Endothelial cell of umbilical vein (primary cell): ENCODE results near the gene SRRD. TPM values are rescaled to one million over a fixed set of nuclear protein-coding genes. Genes with fewer than 3 reads are reported as not detected.

Experiments
- BruUV-seq: library from RNA; stranded (reverse); fragments of 400-500 nt; replicated peaks from 2 replicates; lab custom pipeline; 2021; lab: Mats Ljungman, UMichigan
- CTCF ChIA-PET: fragments of 300-600, 350-600 bp; sonication (Branson Sonifier 250); formaldehyde crosslinking; loops from one replicate; lab custom pipeline; 2021; ENCODE audit warnings: antibody characterized with exemption, inconsistent platforms; lab: Charles Lee
- POLR2A ChIA-PET: fragments of 300-600, 350-600 bp; sonication (Branson Sonifier 250); formaldehyde crosslinking; loops from one replicate; lab custom pipeline; 2021; ENCODE audit warnings: antibody characterized with exemption, inconsistent platforms; lab: Charles Lee
- DNase-seq: peaks from one replicate; pipeline ENCODE4 v3.0.0-alpha.2; 2011; ENCODE audit warnings: low read depth, low spot score
- FAIRE-seq: peaks from 2 replicates; lab custom pipeline; 2011; peaks lifted over from hg19 to GRCh38; lab: Jason Lieb, UNC
- H2AFZ ChIP-seq: 2 replicates; pipeline ENCODE4 v1.6.0; 2012; ENCODE audit warnings: low read depth, low read length, control low read depth, inconsistent platforms
- H3K27ac ChIP-seq: 2 replicates; pipeline ENCODE4 v1.5.1; 2011; ENCODE audit warnings: low read depth, mild to moderate bottlenecking, control low read depth, low read length, moderate library complexity; ENCODE audit not compliant: insufficient read depth
- H3K27me3 ChIP-seq, 2 experiments: 2 replicates each; pipeline versions ENCODE4 v1.6.0 to v1.6.1; 2011; ENCODE audit warnings: low read length in 2 of 2, mixed read lengths in 1 of 2; ENCODE audit not compliant: control insufficient read depth in 2 of 2, insufficient read depth in 2 of 2
- H3K36me3 ChIP-seq, 2 experiments: 2 replicates in 1 of 2; 3 replicates in 1 of 2; pipeline ENCODE4 v1.5.1; 2011; ENCODE audit warnings: low read length in 2 of 2, mild to moderate bottlenecking in 1 of 2, moderate library complexity in 1 of 2; ENCODE audit not compliant: control insufficient read depth in 2 of 2, insufficient read depth in 2 of 2; ENCODE audit errors: extremely low read depth in 1 of 2
- H3K4me1 ChIP-seq: 3 replicates; pipeline ENCODE4 v1.5.1; 2011; ENCODE audit warnings: mild to moderate bottlenecking, low read length; ENCODE audit not compliant: control insufficient read depth, insufficient read depth; ENCODE audit errors: extremely low read depth
- H3K4me2 ChIP-seq: 2 replicates; pipeline ENCODE4 v1.6.1; 2011; ENCODE audit warnings: low read length, control low read depth, mixed read lengths; ENCODE audit not compliant: insufficient read depth
- H3K4me3 ChIP-seq, 3 experiments: fragments of 200-600 bp in 1 of 3; sonication (generic), shearing (Covaris generic) in 1 of 3; replicated peaks in 1 of 3; 2 replicates each; pipeline ENCODE4 v1.5.1; 2011 to 2016; ENCODE audit warnings: control low read depth in 3 of 3, low read length in 3 of 3, mild to moderate bottlenecking in 2 of 3, inconsistent platforms in 1 of 3, low read depth in 1 of 3, moderate library complexity in 1 of 3; ENCODE audit not compliant: insufficient read depth in 1 of 3
- H3K79me2 ChIP-seq: 2 replicates; pipeline ENCODE4 v1.6.0; 2012; ENCODE audit warnings: low read length, inconsistent platforms; ENCODE audit not compliant: control insufficient read depth, insufficient read depth
- H3K9ac ChIP-seq: replicated peaks from 2 replicates; pipeline ENCODE3; 2011; ENCODE audit warnings: low read length, control low read depth; ENCODE audit not compliant: insufficient read depth; ENCODE audit errors: extremely low read depth
- H3K9me1 ChIP-seq: replicated peaks from 3 replicates; pipeline ENCODE4 v1.6.0; 2011; ENCODE audit warnings: mild to moderate bottlenecking, low read length; ENCODE audit not compliant: control insufficient read depth, insufficient read depth; ENCODE audit errors: extremely low read depth
- H3K9me3 ChIP-seq: replicated peaks from 2 replicates; pipeline ENCODE4 v1.5.1; 2012; ENCODE audit warnings: low read length, inconsistent platforms; ENCODE audit not compliant: control insufficient read depth, insufficient read depth
- H4K20me1 ChIP-seq: replicated peaks from 2 replicates; pipeline ENCODE3; 2011; ENCODE audit warnings: mild to moderate bottlenecking, low read length; ENCODE audit not compliant: control insufficient read depth, insufficient read depth; ENCODE audit errors: extremely low read depth
- EZH2 ChIP-seq: IDR thresholded peaks from 2 replicates; pipeline ENCODE4 v1.6.1; 2012; ENCODE audit warnings: borderline replicate concordance, low read depth, mild to moderate bottlenecking, moderate library complexity, low read length, inconsistent platforms; ENCODE audit not compliant: severe bottlenecking
- FOS ChIP-seq: IDR thresholded peaks from 2 replicates; pipeline ENCODE4 v1.6.1; 2011; ENCODE audit warnings: mild to moderate bottlenecking, low read length, moderate library complexity, borderline replicate concordance; ENCODE audit not compliant: insufficient read depth
- GATA2 ChIP-seq: IDR thresholded peaks from 2 replicates; pipeline ENCODE4 v1.7.0; 2011; ENCODE audit warnings: low read depth, mild to moderate bottlenecking, moderate library complexity, mixed read lengths, low read length; ENCODE audit not compliant: insufficient read length, insufficient read depth
- JUN ChIP-seq: IDR thresholded peaks from 2 replicates; pipeline ENCODE4 v1.6.1; 2011; ENCODE audit warnings: borderline replicate concordance, low read depth; ENCODE audit not compliant: insufficient read length, insufficient read depth
- MYC ChIP-seq: IDR thresholded peaks from one replicate; pipeline ENCODE4 v1.6.1; 2011; ENCODE audit warnings: mild to moderate bottlenecking, low read depth, low read length
- POLR2A ChIP-seq: IDR thresholded peaks from 2 replicates; pipeline ENCODE4 v1.6.1; 2012; ENCODE audit warnings: low read depth, mild to moderate bottlenecking, control low read depth, low read length
- POLR2AphosphoS5 ChIP-seq: IDR thresholded peaks from 2 replicates; pipeline ENCODE4 v1.6.1; 2012; ENCODE audit warnings: low read depth, mild to moderate bottlenecking, control low read depth, low read length, moderate library complexity; ENCODE audit not compliant: insufficient read depth
- dilution Hi-C: fragments of 300-500 bp; cut with MboI; formaldehyde crosslinking; loops from one replicate; pipeline ENCODE4 v1.15.0; 2019; ENCODE audit warnings: low sequenced_read_pairs; ENCODE audit not compliant: extremely low pct_ligation_motif_present
- intact Hi-C: fragments of 100-400 bp; cut with micrococcal nuclease; formaldehyde crosslinking; loops from one replicate; pipeline ENCODE4 v1.10.0; 2022
- polyA plus RNA-seq, 4 experiments: library from polyadenylated mRNA; depleted of rRNA in 3 of 4; stranded (reverse) in 3 of 4; unstranded in 1 of 4; fragments of >200 nt; gene quantifications; 2 replicates each; pipeline versions ENCODE4 v1.2.1 to v1.2.3, GENCODE V29; 2011 to 2012; ENCODE audit warnings: missing spikeins in 1 of 4
- total RNA-seq: library from RNA; stranded (reverse); gene quantifications from 2 replicates; pipeline ENCODE4 v1.2.3, GENCODE V29; 2021
- TF ChIP-seq, protein P1 (sequence below): IDR thresholded peaks from 2 replicates; pipeline ENCODE4 v1.6.1; 2011; ENCODE audit not compliant: insufficient read depth, insufficient read length
- TF ChIP-seq, protein P2 (sequence below), 2 donors: IDR thresholded peaks; 1 replicate in 1 of 2; 2 replicates in 1 of 2; pipeline ENCODE4 v1.5.1; 2011; ENCODE audit warnings: low read length in 2 of 2, mild to moderate bottlenecking in 2 of 2, moderate library complexity in 2 of 2, control low read depth in 1 of 2, inconsistent platforms in 1 of 2, low read depth in 1 of 2; ENCODE audit not compliant: insufficient read depth in 1 of 2; ENCODE audit errors: extremely low read depth in 1 of 2

The SRRD gene
- total and polyA plus RNA-seq, 2 donors (not counting 3 experiments of a cell fraction or from before 2014, with no cell fraction given) = 23.4 to 24.2 TPM

DNA sequence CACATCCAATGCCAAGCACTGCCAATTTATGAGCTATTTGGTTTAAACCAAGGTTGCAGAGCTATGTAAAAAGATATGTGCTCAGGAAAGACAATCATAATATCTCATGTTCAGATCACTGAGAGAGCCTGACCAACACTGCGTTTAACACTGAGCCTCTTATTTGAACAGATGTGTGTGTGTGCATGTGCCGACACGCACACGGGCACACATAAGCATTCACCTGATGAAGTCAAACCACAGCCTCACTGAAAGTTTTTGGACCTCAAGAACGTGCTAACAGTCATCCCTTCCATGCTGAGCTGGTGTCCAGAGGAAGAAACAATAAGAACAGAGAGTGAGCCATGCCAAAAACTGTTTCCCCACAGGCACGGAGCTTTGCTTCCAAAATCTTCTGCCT, 23.5 kb upstream of the SRRD start:
- Histone ChIP-seq H3K27ac (no peak overlapping the region), H3K9me3 (no peaks in the 10 kb centered on the region), H3K79me2 (no peaks in the 10 kb centered on the region), H3K27me3 (no peaks in the 10 kb centered on the region), H3K4me3 (no peak overlapping the region), H3K4me1 (peaks cover 13% of the 10 kb centered on the region), H2AFZ (no peak overlapping the region), H3K9ac (no peak overlapping the region), H3K4me2 (no peak overlapping the region), H3K36me3 (peaks cover 9 to 21% of the 10 kb centered on the region in 2 experiments), H4K20me1 (no peaks in the 10 kb centered on the region), H3K9me1 (no peaks in the 10 kb centered on the region)
- DNase-seq (no peak), FAIRE-seq (no peak)
- intact Hi-C loops = loop anchor here (5.0 kb wide), 1 partner anchor 33 kb away; the partner anchor contains the start of gene ASPHD2
- ChIA-PET POLR2A (interaction anchor here (0.6 kb wide), 1 partner anchor 65 kb away, joined by 3 read pairs; no protein-coding TSS in a partner anchor), CTCF (interaction anchor here (0.8 to 10.0 kb wide), 11 partner anchors 18 to 94 kb away, joined by 3 to 148 read pairs (median 4); partner anchors contain the start of genes HPS4 and SRRD)
- TF ChIP-seq JUN (no peak), POLR2A (no peak), POLR2AphosphoS5 (no peak), GATA2 (no peak), EZH2 (no peak), MYC (no peak), FOS (no peak)
- TF ChIP-seq, protein P1, sequence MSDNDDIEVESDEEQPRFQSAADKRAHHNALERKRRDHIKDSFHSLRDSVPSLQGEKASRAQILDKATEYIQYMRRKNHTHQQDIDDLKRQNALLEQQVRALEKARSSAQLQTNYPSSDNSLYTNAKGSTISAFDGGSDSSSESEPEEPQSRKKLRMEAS = no peak
- TF ChIP-seq, protein P2, sequence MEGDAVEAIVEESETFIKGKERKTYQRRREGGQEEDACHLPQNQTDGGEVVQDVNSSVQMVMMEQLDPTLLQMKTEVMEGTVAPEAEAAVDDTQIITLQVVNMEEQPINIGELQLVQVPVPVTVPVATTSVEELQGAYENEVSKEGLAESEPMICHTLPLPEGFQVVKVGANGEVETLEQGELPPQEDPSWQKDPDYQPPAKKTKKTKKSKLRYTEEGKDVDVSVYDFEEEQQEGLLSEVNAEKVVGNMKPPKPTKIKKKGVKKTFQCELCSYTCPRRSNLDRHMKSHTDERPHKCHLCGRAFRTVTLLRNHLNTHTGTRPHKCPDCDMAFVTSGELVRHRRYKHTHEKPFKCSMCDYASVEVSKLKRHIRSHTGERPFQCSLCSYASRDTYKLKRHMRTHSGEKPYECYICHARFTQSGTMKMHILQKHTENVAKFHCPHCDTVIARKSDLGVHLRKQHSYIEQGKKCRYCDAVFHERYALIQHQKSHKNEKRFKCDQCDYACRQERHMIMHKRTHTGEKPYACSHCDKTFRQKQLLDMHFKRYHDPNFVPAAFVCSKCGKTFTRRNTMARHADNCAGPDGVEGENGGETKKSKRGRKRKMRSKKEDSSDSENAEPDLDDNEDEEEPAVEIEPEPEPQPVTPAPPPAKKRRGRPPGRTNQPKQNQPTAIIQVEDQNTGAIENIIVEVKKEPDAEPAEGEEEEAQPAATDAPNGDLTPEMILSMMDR (IDR thresholded peaks at IDR 0.05; ENCODE audit: extremely low read depth in 1 of 2, insufficient read depth in 1 of 2, low read depth in 1 of 2, low read length in 2 of 2) = no peak
- BruUV-seq = no TSS peak
- dilution Hi-C loops = no loop called here
